HepG2 (cell line): Measurements from ENCODE around the gene SRSF4. TPM values are rescaled to one million over a fixed set of nuclear protein-coding genes. Genes with fewer than 3 reads are reported as not detected.

Experiments
- MXD1 ChIP-seq: sonication (generic); formaldehyde crosslinking; IDR thresholded peaks from 2 replicates; pipeline ENCODE4 v1.4.0; 2020; ENCODE audit warnings: mild to moderate bottlenecking, missing genetic modification reagents
- NPAS2 ChIP-seq: sonication (generic); formaldehyde crosslinking; IDR thresholded peaks from 2 replicates; pipeline ENCODE4 v1.8.0; 2022; ENCODE audit warnings: mild to moderate bottlenecking, missing genetic modification reagents, borderline replicate concordance
- RORA ChIP-seq: sonication (generic); formaldehyde crosslinking; IDR thresholded peaks from 2 replicates; pipeline ENCODE4 v1.5.0; 2020; ENCODE audit warnings: mild to moderate bottlenecking, missing genetic modification reagents, moderate library complexity
- SRF ChIP-seq: IDR thresholded peaks from 2 replicates; pipeline ENCODE4 v1.6.1; 2011; ENCODE audit warnings: mild to moderate bottlenecking, low read depth, low read length, moderate library complexity
- ZFX ChIP-seq: sonication (generic); formaldehyde crosslinking; IDR thresholded peaks from 2 replicates; pipeline ENCODE4 v1.4.0; 2020; ENCODE audit warnings: mild to moderate bottlenecking, low read depth, missing genetic modification reagents, moderate library complexity
- ZMAT5 ChIP-seq: sonication (generic); formaldehyde crosslinking; IDR thresholded peaks from 2 replicates; pipeline ENCODE4 v1.5.0; 2020; ENCODE audit warnings: mild to moderate bottlenecking, low read depth, missing genetic modification reagents, borderline replicate concordance
- ZNF124 ChIP-seq: sonication (generic); formaldehyde crosslinking; IDR thresholded peaks from 2 replicates; pipeline ENCODE4 v1.4.0; 2020; ENCODE audit warnings: missing genetic modification reagents
- ZNF142 ChIP-seq: sonication (generic); formaldehyde crosslinking; IDR thresholded peaks from 2 replicates; pipeline ENCODE4 v1.4.0; 2020; ENCODE audit warnings: missing genetic modification reagents
- ZNF333 ChIP-seq: sonication (generic); formaldehyde crosslinking; IDR thresholded peaks from 2 replicates; pipeline ENCODE4 v1.4.0; 2020; ENCODE audit warnings: mild to moderate bottlenecking, missing genetic modification reagents, borderline replicate concordance
- ZNF570 ChIP-seq: sonication (generic); formaldehyde crosslinking; IDR thresholded peaks from 2 replicates; pipeline ENCODE4 v1.4.0; 2020; ENCODE audit warnings: mild to moderate bottlenecking, missing genetic modification reagents, borderline replicate concordance
- ZNF580 ChIP-seq: IDR thresholded peaks from 2 replicates; pipeline ENCODE4 v1.6.1; 2016; ENCODE audit warnings: low read depth, borderline replicate concordance
- ZNF660 ChIP-seq: sonication (generic); formaldehyde crosslinking; IDR thresholded peaks from 2 replicates; pipeline ENCODE4 v1.5.1; 2020; ENCODE audit warnings: mild to moderate bottlenecking, low read depth, missing genetic modification reagents, borderline replicate concordance
- ZNF691 ChIP-seq: sonication (generic); formaldehyde crosslinking; IDR thresholded peaks from 2 replicates; pipeline ENCODE4 v1.4.0; 2020; ENCODE audit warnings: missing genetic modification reagents, low read depth, mild to moderate bottlenecking, borderline replicate concordance
- ZNF83 ChIP-seq: sonication (generic); formaldehyde crosslinking; IDR thresholded peaks from 2 replicates; pipeline ENCODE4 v1.4.0; 2020; ENCODE audit warnings: missing genetic modification reagents, mild to moderate bottlenecking, borderline replicate concordance
- ZNF879 ChIP-seq: sonication (generic); formaldehyde crosslinking; IDR thresholded peaks from 2 replicates; pipeline ENCODE4 v1.8.1; 2023; ENCODE audit warnings: missing genetic modification reagents
- polyA plus RNA-seq, 8 experiments: library from polyadenylated mRNA; depleted of rRNA in 3 of 8; stranded (reverse) in 7 of 8; unstranded in 1 of 8; fragments of >200 nt; fragmentation: Illumina TruSeq in 4 of 8; extraction: Trizol in 4 of 8; gene quantifications; 2 replicates each; pipeline versions ENCODE4 v1.2.1 to v1.2.3, GENCODE V29; 2011 to 2016; ENCODE audit warnings: low read depth in 4 of 8, missing spikeins in 1 of 8, mixed read lengths in 1 of 8; ENCODE audit not compliant: insufficient read depth in 1 of 8
- total RNA-seq, 5 experiments: library from RNA; depleted of rRNA; stranded (reverse); fragments of >200 nt; fragmentation: Illumina TruSeq; extraction: Trizol; gene quantifications; 2 replicates each; pipeline ENCODE4 v1.2.3, GENCODE V29; 2016; ENCODE audit warnings: low read depth in 1 of 5
- TF ChIP-seq, protein P1 (sequence below): sonication (generic); formaldehyde crosslinking; IDR thresholded peaks from 2 replicates; pipeline ENCODE4 v1.8.0; 2023; ENCODE audit warnings: mild to moderate bottlenecking, missing genetic modification reagents

The SRSF4 gene
- total and polyA plus RNA-seq, 2 of the 13 experiments (the other 11 are each of a cell fraction or from before 2014, with no cell fraction given), result 37.7 to 50.9 TPM

GRCh38 chr1:29196863-29197589, 15.3 kb upstream of the SRSF4 start (continued):
- TF ChIP-seq ZNF142 (CRISPR knock-in tag) (no peak), ZNF580 (CRISPR knock-in tag) (no peak), ZNF570 (CRISPR knock-in tag) (no peak), ZNF660 (CRISPR knock-in tag) (no peak), MXD1 (CRISPR knock-in tag) (no peak), NPAS2 (no peak), ZNF691 (CRISPR knock-in tag) (no peak), SRF (no peak), ZNF333 (CRISPR knock-in tag) (no peak), ZNF879 (no peak), ZNF83 (CRISPR knock-in tag) (no peak), ZNF124 (CRISPR knock-in tag) (no peak), RORA (CRISPR knock-in tag) (no peak), ZFX (CRISPR knock-in tag) (no peak), ZMAT5 (CRISPR knock-in tag) (no peak)
- TF ChIP-seq, protein P1, sequence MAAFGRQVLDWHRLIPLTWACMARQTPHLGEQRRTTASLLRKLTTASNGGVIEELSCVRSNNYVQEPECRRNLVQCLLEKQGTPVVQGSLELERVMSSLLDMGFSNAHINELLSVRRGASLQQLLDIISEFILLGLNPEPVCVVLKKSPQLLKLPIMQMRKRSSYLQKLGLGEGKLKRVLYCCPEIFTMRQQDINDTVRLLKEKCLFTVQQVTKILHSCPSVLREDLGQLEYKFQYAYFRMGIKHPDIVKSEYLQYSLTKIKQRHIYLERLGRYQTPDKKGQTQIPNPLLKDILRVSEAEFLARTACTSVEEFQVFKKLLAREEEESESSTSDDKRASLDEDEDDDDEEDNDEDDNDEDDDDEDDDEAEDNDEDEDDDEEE (CRISPR knock-in tag), result no peak
- TF ChIP-seq, all 625 proteins: peak for 0
